ENCODE measurements around the gene CCRL2. TPM values are rescaled to one million over a fixed set of nuclear protein-coding genes. Genes with fewer than 3 reads are reported as not detected.

The CCRL2 gene
- total RNA-seq, 6 donors from 2014 or later: 4.2 to 25.5 (median 13.7) TPM

GRCh38 chr3:46456118-46456517, 49.1 kb downstream of the CCRL2 start:
- Histone ChIP-seq H3K9me3 (no peaks in the 10 kb centered on the region), H3K4me1 (no peaks in the 10 kb centered on the region), H3K27me3 (no peaks in the 10 kb centered on the region), H3K4me3 (no peak overlapping the region), H3K36me3 (no peaks in the 10 kb centered on the region), H3K27ac (no peak overlapping the region)
- no peak for ATAC-seq (ENCODE audit: low FRiP score in 2 of 2)
- 96 to 97% methylated on average over 14 of the region's 14 CpGs for WGBS, 2 donors
- DNase-seq: no peak
- TF ChIP-seq, protein P1, sequence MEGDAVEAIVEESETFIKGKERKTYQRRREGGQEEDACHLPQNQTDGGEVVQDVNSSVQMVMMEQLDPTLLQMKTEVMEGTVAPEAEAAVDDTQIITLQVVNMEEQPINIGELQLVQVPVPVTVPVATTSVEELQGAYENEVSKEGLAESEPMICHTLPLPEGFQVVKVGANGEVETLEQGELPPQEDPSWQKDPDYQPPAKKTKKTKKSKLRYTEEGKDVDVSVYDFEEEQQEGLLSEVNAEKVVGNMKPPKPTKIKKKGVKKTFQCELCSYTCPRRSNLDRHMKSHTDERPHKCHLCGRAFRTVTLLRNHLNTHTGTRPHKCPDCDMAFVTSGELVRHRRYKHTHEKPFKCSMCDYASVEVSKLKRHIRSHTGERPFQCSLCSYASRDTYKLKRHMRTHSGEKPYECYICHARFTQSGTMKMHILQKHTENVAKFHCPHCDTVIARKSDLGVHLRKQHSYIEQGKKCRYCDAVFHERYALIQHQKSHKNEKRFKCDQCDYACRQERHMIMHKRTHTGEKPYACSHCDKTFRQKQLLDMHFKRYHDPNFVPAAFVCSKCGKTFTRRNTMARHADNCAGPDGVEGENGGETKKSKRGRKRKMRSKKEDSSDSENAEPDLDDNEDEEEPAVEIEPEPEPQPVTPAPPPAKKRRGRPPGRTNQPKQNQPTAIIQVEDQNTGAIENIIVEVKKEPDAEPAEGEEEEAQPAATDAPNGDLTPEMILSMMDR (IDR thresholded peaks at IDR 0.05): no peak

Other genes starting within 250 kb of the CCRL2 start
- 10 to 100 TPM in 4 of 6 donors, 1 to 10 TPM in 2; 8.0 to 52.2 (median 17.8) TPM for gene CCR1, start 198.9 kb upstream of the CCRL2 start, total RNA-seq
- gene CCR3, start 164.8 kb upstream of the CCRL2 start, total RNA-seq: under 1 TPM in 1 of 6 donors, not detected in 5; 0.13 TPM
- 10 to 100 TPM in 1 of 6 donors, 1 to 10 TPM in 5; 2.1 to 27.8 (median 6.6) TPM for gene CCR2, start 53.1 kb upstream of the CCRL2 start, total RNA-seq
- gene CCR5, start 36.3 kb upstream of the CCRL2 start, total RNA-seq: 1 to 10 TPM in 5 of 6 donors, under 1 TPM in 1; 0.33 to 8.6 (median 3.1) TPM
- 10 to 100 TPM in 3 of 6 donors, 1 to 10 TPM in 3; 3.3 to 85.9 (median 12.5) TPM for gene LTF, start 57.6 kb downstream of the CCRL2 start, total RNA-seq
- not detected for gene RTP3, start 90.7 kb downstream of the CCRL2 start, total RNA-seq
- gene LRRC2, start 159.0 kb downstream of the CCRL2 start, total RNA-seq: 1 to 10 TPM; 1.1 to 4.2 (median 1.5) TPM
- gene FAM240A, start 205.3 kb downstream of the CCRL2 start, total RNA-seq: not detected

All from upper lobe of left lung (tissue), 6 donors.